NCI-H1436 (cell line): ENCODE results near the gene C17orf58.
"Not testable (repeated sequence)": the region's sequence is repeated elsewhere in the genome, so short reads cannot be mapped to it uniquely, and the experiment has no call there.

ENCODE experiments used
- DNase-seq: peaks from one replicate; lab custom pipeline; 2025; lab: John Stamatoyannopoulos, UW

Gene C17orf58

GRCh38 chr17:67996301-67997171 lies at the start of gene C17orf58:
Gene C17orf58 (minus strand): TSS chr17:67996469. CDS start chr17:67996198, 271 bp downstream.
- not testable (repeated sequence) for DNase-seq

GRCh38 chr17:68036304-68037147 lies 40.3 kb upstream of the C17orf58 start:
- DNase-seq, result no peak

GRCh38 chr17:68035523-68036303 lies 39.4 kb upstream of the C17orf58 start, which contains the start of gene KPNA2:
Gene KPNA2 (plus strand): TSS chr17:68035735. CDS start chr17:68037133, 1,398 bp downstream.
- DNase-seq, result peak; percentile 99

- no peak for DNase-seq
These were observed 38.9 kb upstream of the C17orf58 start for GRCh38 chr17:68035131-68035522.

- DNase-seq, result no peak
These were observed 38.1 kb upstream of the C17orf58 start for GRCh38 chr17:68034452-68034776.

- no peak for DNase-seq
These were observed 37.6 kb upstream of the C17orf58 start for GRCh38 chr17:68033636-68034451.

GRCh38 chr17:68029512-68030215 lies 33.4 kb upstream of the C17orf58 start:
- no peak for DNase-seq

GRCh38 chr17:68022547-68022946 lies 26.3 kb upstream of the C17orf58 start:
- DNase-seq, result not testable (repeated sequence)

GRCh38 chr17:68021963-68022362 lies 25.7 kb upstream of the C17orf58 start:
- DNase-seq, result no peak

GRCh38 chr17:68020791-68021190 lies 24.5 kb upstream of the C17orf58 start:
- DNase-seq, result not testable (repeated sequence)

- DNase-seq, result no peak
These were observed 24.1 kb upstream of the C17orf58 start for GRCh38 chr17:68020409-68020756.

GRCh38 chr17:68019675-68020408 lies 23.6 kb upstream of the C17orf58 start:
- peak; percentile 96 for DNase-seq

GRCh38 chr17:68019336-68019674 lies 23.0 kb upstream of the C17orf58 start:
- no peak for DNase-seq

GRCh38 chr17:68018493-68018892 lies 22.2 kb upstream of the C17orf58 start:
- DNase-seq, result not testable (repeated sequence)

GRCh38 chr17:68016838-68017237 lies 20.6 kb upstream of the C17orf58 start:
- no peak for DNase-seq

GRCh38 chr17:68015081-68015723 lies 18.9 kb upstream of the C17orf58 start:
- no peak for DNase-seq

GRCh38 chr17:68013385-68013784 lies 17.1 kb upstream of the C17orf58 start:
- no peak for DNase-seq

GRCh38 chr17:68011199-68011665 lies 15.0 kb upstream of the C17orf58 start:
- no peak for DNase-seq

GRCh38 chr17:68006797-68007196 lies 10.5 kb upstream of the C17orf58 start:
- DNase-seq, result no peak
